Fibroblast of peridontal ligament (primary cell): ENCODE results near the gene SELENOH.
A peak's percentile ranks its signal among the peaks of the same experiment; 100 is the strongest.

Experiments used
- DNase-seq: peaks from one replicate; pipeline ENCODE4 v3.0.0-alpha.2; 2010; ENCODE audit errors: extremely low read depth

The SELENOH gene

GRCh38 chr11:57781529-57781943 is 40.2 kb downstream of the SELENOH start:
- DNase-seq: no peak

DNA sequence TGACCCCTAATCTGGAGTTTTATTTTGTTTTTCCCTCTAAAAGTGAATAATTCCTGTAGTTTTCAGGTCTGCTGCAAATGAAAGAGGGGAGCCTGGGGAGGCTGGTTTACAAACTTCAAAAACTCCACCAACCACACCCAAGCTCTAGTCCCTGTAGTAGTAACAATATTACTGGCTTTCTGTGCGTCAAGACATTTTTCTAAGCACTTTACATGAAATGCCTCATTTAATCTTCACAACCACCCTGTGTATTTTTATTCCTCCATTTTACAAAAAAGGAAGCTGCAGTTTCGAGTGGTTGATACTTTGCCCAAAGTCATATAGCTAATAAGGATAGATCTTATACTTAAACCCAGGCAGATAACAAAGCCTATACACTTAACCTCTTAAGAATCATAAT is 43.8 kb downstream of the SELENOH start:
- no peak for DNase-seq

DNA sequence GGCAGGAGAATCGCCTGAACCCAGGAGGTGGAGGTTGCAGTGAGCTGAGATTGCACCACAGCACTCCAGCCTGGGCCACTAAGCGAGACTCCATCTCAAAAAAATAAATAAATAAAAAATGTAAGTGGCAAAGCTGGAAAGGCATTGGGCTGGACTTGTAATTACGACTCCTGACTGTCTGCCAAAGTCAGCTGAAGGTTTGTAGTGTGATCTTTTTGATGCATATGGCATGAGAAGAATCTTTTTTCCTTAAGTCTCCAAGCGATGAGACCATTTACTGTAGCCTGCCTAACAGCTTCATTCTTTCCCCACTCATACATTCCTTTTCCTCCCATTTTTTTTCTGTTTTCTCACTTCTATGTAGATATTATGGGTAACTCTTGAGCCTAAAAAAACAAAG is 45.1 kb downstream of the SELENOH start:
- DNase-seq: no peak

DNA sequence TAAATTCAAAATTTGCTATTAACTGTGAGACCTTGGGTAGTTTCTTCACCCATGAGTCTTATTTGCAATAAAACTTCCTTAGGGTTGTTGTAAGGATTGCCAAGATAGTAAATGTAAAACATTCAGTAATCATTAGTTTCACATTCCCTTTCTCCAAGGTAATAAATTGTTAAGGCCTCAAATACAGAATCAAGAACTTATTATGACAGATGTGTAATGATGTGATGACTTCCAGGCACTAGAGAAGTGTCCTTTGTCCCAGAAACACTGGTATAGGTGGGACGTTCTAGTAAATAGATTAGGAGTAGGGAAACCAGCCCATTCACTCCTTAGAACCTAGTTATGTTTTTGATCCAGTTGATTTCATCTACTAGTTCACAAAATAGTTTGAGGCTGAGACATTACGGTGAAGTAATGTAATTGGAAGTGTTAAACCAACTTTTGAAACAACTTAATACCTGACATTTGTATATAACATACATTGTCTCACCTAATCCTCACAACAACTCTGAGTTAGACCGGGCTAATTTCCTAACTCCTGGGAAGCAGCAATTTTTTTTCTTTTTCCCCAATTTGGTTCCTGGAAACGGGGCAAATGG is 45.8 kb downstream of the SELENOH start:
- DNase-seq: no peak

DNA sequence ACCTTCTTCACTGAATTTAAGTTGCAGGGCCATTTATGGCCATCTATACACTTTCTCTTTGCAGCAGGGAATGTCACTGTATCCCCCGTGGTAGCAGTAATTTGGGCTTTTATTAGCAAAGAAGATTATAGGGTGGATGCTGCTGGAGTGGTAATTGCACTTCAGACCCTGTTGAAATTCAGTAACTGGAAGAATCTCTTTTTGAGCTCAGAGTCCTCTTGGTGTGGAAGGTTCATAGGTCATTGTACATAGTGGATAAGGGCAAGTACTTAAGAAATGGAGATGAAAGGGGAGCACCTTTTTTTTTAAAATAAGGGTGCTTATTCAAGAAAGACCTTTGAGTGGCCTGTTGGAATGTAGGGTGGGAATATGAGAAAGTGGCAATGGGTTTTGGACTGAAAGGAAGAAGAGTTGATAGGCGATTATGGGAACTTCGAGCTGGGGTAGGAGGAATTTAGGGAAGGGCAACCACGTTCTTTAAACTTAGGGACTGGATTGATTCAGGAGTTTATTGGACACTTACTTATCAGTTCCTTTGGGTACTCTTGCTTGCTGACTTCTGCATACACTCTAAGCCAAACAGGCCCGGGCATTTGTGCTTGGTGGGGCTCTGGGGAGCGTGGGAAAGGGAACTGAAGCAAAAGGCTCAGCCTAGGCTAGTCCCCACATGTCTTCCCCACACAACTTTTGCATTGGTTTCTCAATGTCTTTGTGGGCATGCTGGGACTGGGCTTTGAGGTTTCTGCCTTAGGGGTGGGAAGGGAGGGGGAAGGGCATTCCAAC is 46.8 kb downstream of the SELENOH start:
- DNase-seq: peak; percentile 43

GRCh38 chr11:57788703-57789088 is 47.4 kb downstream of the SELENOH start:
- no peak for DNase-seq

- DNase-seq: no peak
Measured at GRCh38 chr11:57791321-57792059, 50.2 kb downstream of the SELENOH start.

DNA sequence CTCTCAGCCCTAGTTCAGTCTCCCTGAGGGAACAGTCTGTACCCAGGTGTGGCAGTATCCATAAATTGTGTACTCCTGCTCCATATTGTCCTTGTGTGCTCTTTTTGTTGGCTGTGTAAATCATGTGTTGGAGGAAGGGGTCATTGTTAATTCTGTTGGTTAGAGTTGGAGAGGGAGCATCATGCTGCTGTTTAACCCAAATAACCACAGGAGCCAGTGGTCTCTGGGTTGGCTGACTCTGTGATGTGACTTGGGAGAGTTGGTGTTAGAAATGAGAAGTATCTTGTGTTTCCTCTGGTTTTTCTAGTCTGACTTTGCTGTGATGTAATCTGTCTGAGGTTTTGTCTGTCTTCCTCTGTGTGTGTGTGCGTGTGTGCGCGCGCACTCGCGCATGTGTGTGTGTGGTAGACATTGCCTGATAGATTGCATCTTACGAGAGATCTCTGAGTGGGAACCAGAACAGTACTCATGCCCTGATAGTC is 50.8 kb downstream of the SELENOH start:
- peak; percentile 27 for DNase-seq

DNA sequence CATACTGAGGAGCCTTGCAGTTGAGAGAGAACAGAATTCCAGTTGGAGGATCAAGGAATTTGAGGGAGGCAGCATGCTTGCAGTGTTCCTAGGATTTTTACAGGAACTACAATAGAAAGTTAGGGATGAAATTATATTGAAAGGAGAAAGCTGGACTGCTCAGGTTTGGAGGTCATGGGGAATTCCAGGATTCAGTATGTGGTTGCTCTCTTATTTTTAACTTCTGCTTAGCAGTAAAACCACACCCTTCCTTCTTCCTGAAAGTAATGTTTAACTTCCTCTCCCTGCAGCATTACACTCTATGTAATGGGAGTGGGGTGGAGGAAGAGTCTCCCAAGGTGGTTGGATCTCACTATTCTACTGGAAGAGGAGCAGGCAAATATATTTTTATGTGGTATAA is 51.6 kb downstream of the SELENOH start:
- DNase-seq: no peak
